Fibroblast of mammary gland (primary cell): ENCODE results near the gene RFTN1.

Experiments
- DNase-seq: peaks from one replicate; pipeline ENCODE4 v3.0.0-alpha.2; 2010; ENCODE audit warnings: low read depth
- H3K4me3 ChIP-seq: 2 replicates; pipeline ENCODE4 v1.5.1; 2011; ENCODE audit warnings: low read depth, mild to moderate bottlenecking, low read length, moderate library complexity; ENCODE audit not compliant: control insufficient read depth
- CTCF ChIP-seq: conservative IDR thresholded peaks from 2 replicates; pipeline ENCODE4 v1.5.1; 2011; ENCODE audit warnings: low read depth, low read length, inconsistent platforms; ENCODE audit not compliant: control insufficient read depth, insufficient read depth

Gene RFTN1

GRCh38 chr3:16476636-16477035, 36.9 kb downstream of the RFTN1 start:
- no peak overlapping the region for H3K4me3 ChIP-seq
- DNase-seq, result peak; percentile 96
- no peak for TF ChIP-seq CTCF

- no peak overlapping the region for H3K4me3 ChIP-seq
- no peak for DNase-seq
- no peak for TF ChIP-seq CTCF
These were observed 37.7 kb downstream of the RFTN1 start for GRCh38 chr3:16475766-16476165.

- no peak for TF ChIP-seq CTCF
These were observed 38.6 kb downstream of the RFTN1 start for GRCh38 chr3:16474920-16475319.

GRCh38 chr3:16474216-16474615, 39.3 kb downstream of the RFTN1 start:
- H3K4me3 ChIP-seq, result no peak overlapping the region
- no peak for TF ChIP-seq CTCF
- peak; percentile 62 for DNase-seq

More at GRCh38 chr3:16474920-16475319, 38.6 kb downstream of the RFTN1 start:
- no peak overlapping the region for H3K4me3 ChIP-seq
- peak; percentile 51 for DNase-seq

GRCh38 chr3:16472593-16472992, 40.9 kb downstream of the RFTN1 start:
- H3K4me3 ChIP-seq, result no peak overlapping the region
- no peak for DNase-seq
- no peak for TF ChIP-seq CTCF

- no peak overlapping the region for H3K4me3 ChIP-seq
- no peak for DNase-seq
- TF ChIP-seq CTCF, result no peak
These were observed 41.6 kb downstream of the RFTN1 start for GRCh38 chr3:16471897-16472296.

- no peak overlapping the region for H3K4me3 ChIP-seq
- no peak for TF ChIP-seq CTCF
- no peak for DNase-seq
These were observed 42.9 kb downstream of the RFTN1 start for GRCh38 chr3:16470590-16470989.
